HepG2 (cell line): ENCODE data around the gene POLN. TPM values are rescaled to one million over a fixed set of nuclear protein-coding genes. Genes with fewer than 3 reads are reported as not detected.

Experiments
- ATAC-seq: fragments of 200-7000 bp; cut with Tn5 transposase; 3 replicates; pipeline ENCODE4 v1.9.1; 2020; ENCODE audit warnings: mild to moderate bottlenecking, moderate library complexity
- BruUV-seq: library from RNA; stranded (reverse); fragments of 400-500 nt; replicated peaks from 2 replicates; lab custom pipeline; 2021; lab: Mats Ljungman, UMichigan
- CTCF ChIA-PET: fragments of 300-600 bp; formaldehyde crosslinking; extraction: SDS; loops from one replicate; lab custom pipeline; 2021; ENCODE audit warnings: low total read pairs, inconsistent platforms, low intra/inter-chr PET ratio; lab: Yijun Ruan, JAX
- POLR2A ChIA-PET: fragments of 350-600 bp; sonication (Branson Sonifier 250); formaldehyde crosslinking; loops from one replicate; lab custom pipeline; 2020; ENCODE audit warnings: antibody characterized with exemption, inconsistent platforms; lab: Yijun Ruan, JAX
- DNase-seq: peaks from one replicate; pipeline ENCODE4 v3.0.0-alpha.2; 2015; ENCODE audit warnings: low spot score
- FAIRE-seq: peaks from 3 replicates; lab custom pipeline; 2011; peaks lifted over from hg19 to GRCh38; lab: Jason Lieb, UNC
- H2AFZ ChIP-seq: one replicate; pipeline ENCODE4 v1.6.1; 2011; ENCODE audit warnings: low read length, inconsistent platforms
- H3K27ac ChIP-seq: fragments of 300-600 bp; 3 replicates; pipeline ENCODE4 v1.8.0; 2011; ENCODE audit warnings: mixed run types, mild to moderate bottlenecking, mixed read lengths, low read length, inconsistent platforms; ENCODE audit not compliant: insufficient read depth; ENCODE audit errors: extremely low read length
- H3K27me3 ChIP-seq, 2 experiments: fragments of 200-600 bp in 1 of 2; 2 replicates in 1 of 2; 3 replicates in 1 of 2; pipeline versions ENCODE4 v1.6.0 to v1.8.0; 2011; ENCODE audit warnings: low read length in 2 of 2, mild to moderate bottlenecking in 2 of 2, moderate library complexity in 2 of 2, inconsistent platforms in 1 of 2; ENCODE audit not compliant: insufficient read depth in 2 of 2, control insufficient read depth in 1 of 2
- H3K36me3 ChIP-seq, 2 experiments: fragments of 200-600 bp in 1 of 2; replicated peaks in 1 of 2; 2 replicates in 1 of 2; 3 replicates in 1 of 2; pipeline versions ENCODE4 v1.5.1 to v1.8.0; 2011; ENCODE audit warnings: low read length in 2 of 2, inconsistent platforms in 1 of 2; ENCODE audit not compliant: insufficient read depth in 2 of 2, control insufficient read depth in 1 of 2
- H3K4me1 ChIP-seq: 2 replicates; pipeline ENCODE4 v1.5.1; 2012; ENCODE audit warnings: low read length, inconsistent platforms; ENCODE audit not compliant: insufficient read depth
- H3K4me2 ChIP-seq: 2 replicates; pipeline ENCODE4 v1.6.0; 2011; ENCODE audit warnings: low read depth, low read length, inconsistent platforms
- H3K4me3 ChIP-seq, 3 experiments: fragments of 200-600 bp in 1 of 3; sonication (generic), shearing (Covaris generic) in 1 of 3; replicated peaks in 1 of 3; 2 replicates each; pipeline ENCODE4 v1.5.1; 2011 to 2016; ENCODE audit warnings: low read length in 3 of 3, inconsistent platforms in 2 of 3, low read depth in 2 of 3, mild to moderate bottlenecking in 2 of 3, control low read depth in 1 of 3, mixed read lengths in 1 of 3; ENCODE audit not compliant: insufficient read depth in 1 of 3
- H3K79me2 ChIP-seq: one replicate; pipeline ENCODE4 v1.6.1; 2011; ENCODE audit warnings: low read length, inconsistent platforms; ENCODE audit not compliant: insufficient read depth
- H3K9ac ChIP-seq: 2 replicates; pipeline ENCODE4 v1.6.0; 2011; ENCODE audit warnings: mild to moderate bottlenecking, low read depth, low read length, inconsistent platforms; ENCODE audit not compliant: insufficient read depth
- H3K9me3 ChIP-seq: 2 replicates; pipeline ENCODE4 v1.5.1; 2012; ENCODE audit warnings: mild to moderate bottlenecking, low read length
- H4K20me1 ChIP-seq: 2 replicates; pipeline ENCODE4 v1.6.0; 2011; ENCODE audit warnings: inconsistent platforms, mild to moderate bottlenecking, low read length, moderate library complexity; ENCODE audit not compliant: insufficient read depth
- AKAP8 ChIP-seq: sonication (generic); formaldehyde crosslinking; IDR thresholded peaks from 2 replicates; pipeline ENCODE4 v1.5.1; 2020; ENCODE audit warnings: mild to moderate bottlenecking, missing genetic modification reagents
- ARNT ChIP-seq: fragments of 450-650 bp; IDR thresholded peaks from 2 replicates; pipeline ENCODE4 v1.6.1; 2017
- EP300 ChIP-seq, 3 experiments: sonication (generic) in 1 of 3; formaldehyde crosslinking in 1 of 3; IDR thresholded peaks; 2 replicates each; pipeline versions ENCODE4 v1.5.1 to v1.6.1; 2011 to 2020; ENCODE audit warnings: low read depth in 2 of 3, low read length in 2 of 3, borderline replicate concordance in 1 of 3, improper control_type of control experiment in 1 of 3, mild to moderate bottlenecking in 1 of 3, missing genetic modification reagents in 1 of 3, moderate library complexity in 1 of 3
- ETV6 ChIP-seq: sonication (generic); formaldehyde crosslinking; conservative IDR thresholded peaks from 2 replicates; pipeline ENCODE4 v1.4.0; 2020; ENCODE audit warnings: missing genetic modification reagents
- GPBP1L1 ChIP-seq: sonication (generic); formaldehyde crosslinking; IDR thresholded peaks from 2 replicates; pipeline ENCODE4 v1.5.0; 2020; ENCODE audit warnings: mild to moderate bottlenecking, missing genetic modification reagents
- HOXA5 ChIP-seq: sonication (generic); formaldehyde crosslinking; IDR thresholded peaks from 2 replicates; pipeline ENCODE4 v1.4.0; 2020; ENCODE audit warnings: missing genetic modification reagents
- SNAPC4 ChIP-seq: sonication (generic); formaldehyde crosslinking; IDR thresholded peaks from 2 replicates; pipeline ENCODE4 v1.4.0; 2020; ENCODE audit warnings: mild to moderate bottlenecking, missing genetic modification reagents
- ZNF580 ChIP-seq: IDR thresholded peaks from 2 replicates; pipeline ENCODE4 v1.6.1; 2016; ENCODE audit warnings: low read depth, borderline replicate concordance
- ZNF607 ChIP-seq: sonication (generic); formaldehyde crosslinking; IDR thresholded peaks from 2 replicates; pipeline ENCODE4 v1.5.1; 2020; ENCODE audit warnings: missing genetic modification reagents, mild to moderate bottlenecking, borderline replicate concordance
- ZNF687 ChIP-seq: sonication (generic); formaldehyde crosslinking; IDR thresholded peaks from 2 replicates; pipeline ENCODE4 v1.5.1; 2020; ENCODE audit warnings: mild to moderate bottlenecking, missing genetic modification reagents, moderate library complexity
- WGBS: methylation state at CpG from one replicate; pipeline ENCODE4 v1.1.6; 2017; ENCODE audit warnings: low lambda C conversion rate; 5-methylcytosine and 5-hydroxymethylcytosine counted together
- in situ Hi-C: cut with HindIII; loops from 2 replicates; pipeline ENCODE4 v1.10.0; 2017; ENCODE audit warnings: low pct_unique_long_range_greater_than_20kb; ENCODE audit not compliant: extremely low pct_ligation_motif_present
- intact Hi-C: fragments of 100-400 bp; cut with micrococcal nuclease; formaldehyde crosslinking; loops from one replicate; pipeline ENCODE4 v1.10.0; 2022; ENCODE audit not compliant: unreplicated experiment
- polyA plus RNA-seq, 8 experiments: library from polyadenylated mRNA; depleted of rRNA in 3 of 8; stranded (reverse) in 7 of 8; unstranded in 1 of 8; fragments of >200 nt; fragmentation: Illumina TruSeq in 4 of 8; extraction: Trizol in 4 of 8; gene quantifications; 2 replicates each; pipeline versions ENCODE4 v1.2.1 to v1.2.3, GENCODE V29; 2011 to 2016; ENCODE audit warnings: low read depth in 4 of 8, missing spikeins in 1 of 8, mixed read lengths in 1 of 8; ENCODE audit not compliant: insufficient read depth in 1 of 8
- total RNA-seq, 5 experiments: library from RNA; depleted of rRNA; stranded (reverse); fragments of >200 nt; fragmentation: Illumina TruSeq; extraction: Trizol; gene quantifications; 2 replicates each; pipeline ENCODE4 v1.2.3, GENCODE V29; 2016; ENCODE audit warnings: low read depth in 1 of 5

Gene POLN
- total and polyA plus RNA-seq, 2 of the 13 experiments (the other 11 are each of a cell fraction or from before 2014, with no cell fraction given) = 0.93 to 1.5 TPM

GRCh38 chr4:2101346-2102044, 140.4 kb downstream of the POLN start:
- POLR2A ChIA-PET = no interaction called here
- no peak overlapping the region for H2AFZ ChIP-seq
- in situ Hi-C loops (no loop called here), intact Hi-C loops (no loop called here)
- no peak for FAIRE-seq
- no peaks in the 10 kb centered on the region for H3K4me1 ChIP-seq
- peaks cover 26% of the 10 kb centered on the region for H3K9me3 ChIP-seq
- 37% methylated on average over 5 of the region's 7 CpGs for WGBS
- CTCF ChIA-PET = no interaction called here
- H3K27me3 ChIP-seq = peaks cover 0 to 3% of the 10 kb centered on the region in 2 experiments; a peak in 1 of 5 replicates
- H3K4me2 ChIP-seq = no peak overlapping the region
- no peak for DNase-seq
- H3K79me2 ChIP-seq = no peaks in the 10 kb centered on the region
- no TSS peak for BruUV-seq
- no peak overlapping the region for H3K27ac ChIP-seq
- no peak overlapping the region for H3K4me3 ChIP-seq
- H3K36me3 ChIP-seq = no peaks in the 10 kb centered on the region
- H3K9ac ChIP-seq = no peak overlapping the region
- H4K20me1 ChIP-seq = no peaks in the 10 kb centered on the region
- no peak for ATAC-seq
- TF ChIP-seq SNAPC4 = no peak
- TF ChIP-seq ZNF687 (CRISPR knock-in tag) = no peak
- TF ChIP-seq ETV6 (CRISPR knock-in tag) = no peak
- TF ChIP-seq GPBP1L1 (CRISPR knock-in tag) = no peak
- TF ChIP-seq HOXA5 (CRISPR knock-in tag) = no peak
- TF ChIP-seq ZNF580 (CRISPR knock-in tag) = no peak
- TF ChIP-seq ARNT = no peak
- TF ChIP-seq ZNF607 = no peak
- no peak for TF ChIP-seq EP300 (IDR thresholded peaks at IDR 0.05; ENCODE audit: low read depth in 2 of 2, low read length in 2 of 2)
- TF ChIP-seq EP300 (CRISPR knock-in tag; IDR thresholded peaks at IDR 0.05; ENCODE audit: borderline replicate concordance) = no peak
- no peak for TF ChIP-seq AKAP8 (CRISPR knock-in tag)
